ENCODE results near the gene RBP2.

The RBP2 gene

GRCh38 chr3:139518306-139518705 is 42.0 kb upstream of the RBP2 start:
- H3K4me1 ChIP-seq = no peaks in the 10 kb centered on the region
- TF ChIP-seq Cebpa-rat (IDR thresholded peaks at IDR 0.05) = no peak
- no peak overlapping the region for H3K9ac ChIP-seq
- no peaks in the 10 kb centered on the region for H3K9me3 ChIP-seq
- H4K20me1 ChIP-seq = no peaks in the 10 kb centered on the region
- H3K27ac ChIP-seq = no peak overlapping the region
- H3K4me2 ChIP-seq = no peak overlapping the region
- no peak overlapping the region for H3K4me3 ChIP-seq
- no peaks in the 10 kb centered on the region for H3K36me3 ChIP-seq
- H3K27me3 ChIP-seq = no peaks in the 10 kb centered on the region

- no peak for TF ChIP-seq Cebpa-rat (IDR thresholded peaks at IDR 0.05)
- H4K20me1 ChIP-seq = no peaks in the 10 kb centered on the region
- H3K27me3 ChIP-seq = no peaks in the 10 kb centered on the region
- H3K4me1 ChIP-seq = no peaks in the 10 kb centered on the region
- no peak overlapping the region for H3K27ac ChIP-seq
- H3K9me3 ChIP-seq = no peaks in the 10 kb centered on the region
- H3K9ac ChIP-seq = no peak overlapping the region
- H3K4me2 ChIP-seq = no peak overlapping the region
- H3K4me3 ChIP-seq = no peak overlapping the region
- H3K36me3 ChIP-seq = no peaks in the 10 kb centered on the region
Measured at GRCh38 chr3:139517321-139518065, 41.2 kb upstream of the RBP2 start.

GRCh38 chr3:139514741-139515140 is 38.4 kb upstream of the RBP2 start:
- Histone ChIP-seq H3K4me2 (no peak overlapping the region), H3K4me3 (no peak overlapping the region), H4K20me1 (no peaks in the 10 kb centered on the region), H3K9ac (no peak overlapping the region), H3K9me3 (no peaks in the 10 kb centered on the region), H3K4me1 (no peaks in the 10 kb centered on the region), H3K36me3 (no peaks in the 10 kb centered on the region), H3K27me3 (no peaks in the 10 kb centered on the region), H3K27ac (no peak overlapping the region)
- TF ChIP-seq Cebpa-rat (IDR thresholded peaks at IDR 0.05) = no peak

GRCh38 chr3:139509631-139510030 is 33.3 kb upstream of the RBP2 start:
- H3K36me3 ChIP-seq = no peaks in the 10 kb centered on the region
- H3K9me3 ChIP-seq = no peaks in the 10 kb centered on the region
- no peaks in the 10 kb centered on the region for H3K27me3 ChIP-seq
- H3K4me3 ChIP-seq = no peak overlapping the region
- H3K27ac ChIP-seq = no peak overlapping the region
- H3K4me1 ChIP-seq = no peaks in the 10 kb centered on the region
- no peak for TF ChIP-seq Cebpa-rat (IDR thresholded peaks at IDR 0.05)
- H3K9ac ChIP-seq = no peak overlapping the region
- H4K20me1 ChIP-seq = no peaks in the 10 kb centered on the region
- H3K4me2 ChIP-seq = no peak overlapping the region

- Histone ChIP-seq H3K4me1 (no peaks in the 10 kb centered on the region), H4K20me1 (no peaks in the 10 kb centered on the region), H3K9ac (no peak overlapping the region), H3K4me2 (no peak overlapping the region), H3K4me3 (no peak overlapping the region), H3K9me3 (no peaks in the 10 kb centered on the region), H3K27me3 (no peaks in the 10 kb centered on the region), H3K27ac (no peak overlapping the region), H3K36me3 (no peaks in the 10 kb centered on the region)
- no peak for TF ChIP-seq Cebpa-rat (IDR thresholded peaks at IDR 0.05)
Measured at GRCh38 chr3:139506766-139507165, 30.4 kb upstream of the RBP2 start.

- Histone ChIP-seq H3K4me2 (no peak overlapping the region), H3K36me3 (no peaks in the 10 kb centered on the region), H3K27ac (no peak overlapping the region), H3K9ac (no peak overlapping the region), H4K20me1 (no peaks in the 10 kb centered on the region), H3K27me3 (no peaks in the 10 kb centered on the region), H3K9me3 (no peaks in the 10 kb centered on the region), H3K4me3 (no peak overlapping the region), H3K4me1 (no peaks in the 10 kb centered on the region)
- no peak for TF ChIP-seq Cebpa-rat (IDR thresholded peaks at IDR 0.05)
Measured at GRCh38 chr3:139505829-139506386, 29.6 kb upstream of the RBP2 start.

GRCh38 chr3:139499536-139499935 is 23.2 kb upstream of the RBP2 start:
- no peaks in the 10 kb centered on the region for H3K27me3 ChIP-seq
- H3K4me3 ChIP-seq = no peak overlapping the region
- peaks cover 2% of the 10 kb centered on the region for H3K36me3 ChIP-seq

GRCh38 chr3:139493826-139494385 is 17.6 kb upstream of the RBP2 start:
- Histone ChIP-seq H3K36me3 (peaks cover 11% of the 10 kb centered on the region), H4K20me1 (no peaks in the 10 kb centered on the region), H3K27me3 (no peaks in the 10 kb centered on the region), H3K27ac (no peak overlapping the region), H3K4me3 (no peak overlapping the region), H3K9ac (no peak overlapping the region), H3K4me1 (no peaks in the 10 kb centered on the region), H3K4me2 (no peak overlapping the region), H3K9me3 (peaks cover 19% of the 10 kb centered on the region)
- no peak for TF ChIP-seq Cebpa-rat (IDR thresholded peaks at IDR 0.05)

More at GRCh38 chr3:139499536-139499935, 23.2 kb upstream of the RBP2 start:
- no peaks in the 10 kb centered on the region for H4K20me1 ChIP-seq
- H3K27ac ChIP-seq = no peak overlapping the region
- no peak overlapping the region for H3K4me2 ChIP-seq
- TF ChIP-seq Cebpa-rat (IDR thresholded peaks at IDR 0.05) = no peak
- peaks cover 4% of the 10 kb centered on the region; the same call in 1 of the 2 replicates for H3K9me3 ChIP-seq
- H3K9ac ChIP-seq = no peak overlapping the region
- H3K4me1 ChIP-seq = no peaks in the 10 kb centered on the region

GRCh38 chr3:139491966-139492365 is 15.7 kb upstream of the RBP2 start:
- Histone ChIP-seq H3K4me1 (no peaks in the 10 kb centered on the region), H3K9me3 (peaks cover 19% of the 10 kb centered on the region), H3K27me3 (no peaks in the 10 kb centered on the region), H3K27ac (no peak overlapping the region), H3K4me3 (no peak overlapping the region), H3K4me2 (no peak overlapping the region), H3K9ac (no peak overlapping the region), H4K20me1 (no peaks in the 10 kb centered on the region), H3K36me3 (peaks cover 11% of the 10 kb centered on the region)
- TF ChIP-seq Cebpa-rat (IDR thresholded peaks at IDR 0.05) = no peak

- H3K9me3 ChIP-seq = peaks cover 19% of the 10 kb centered on the region
- no peak overlapping the region for H3K4me2 ChIP-seq
- no peaks in the 10 kb centered on the region for H3K27me3 ChIP-seq
- H3K4me3 ChIP-seq = no peak overlapping the region
- no peaks in the 10 kb centered on the region for H3K4me1 ChIP-seq
- no peak overlapping the region for H3K9ac ChIP-seq
- H3K27ac ChIP-seq = no peak overlapping the region
- no peak for TF ChIP-seq Cebpa-rat (IDR thresholded peaks at IDR 0.05)
- no peaks in the 10 kb centered on the region for H4K20me1 ChIP-seq
- H3K36me3 ChIP-seq = peaks cover 11% of the 10 kb centered on the region
Measured at GRCh38 chr3:139491027-139491700, 14.8 kb upstream of the RBP2 start.

Measured in BLaER1 (cell line).